ENCODE data around the gene PTGFRN.
A peak's percentile ranks its signal among the peaks of the same experiment; 100 is the strongest.

The PTGFRN gene

DNA sequence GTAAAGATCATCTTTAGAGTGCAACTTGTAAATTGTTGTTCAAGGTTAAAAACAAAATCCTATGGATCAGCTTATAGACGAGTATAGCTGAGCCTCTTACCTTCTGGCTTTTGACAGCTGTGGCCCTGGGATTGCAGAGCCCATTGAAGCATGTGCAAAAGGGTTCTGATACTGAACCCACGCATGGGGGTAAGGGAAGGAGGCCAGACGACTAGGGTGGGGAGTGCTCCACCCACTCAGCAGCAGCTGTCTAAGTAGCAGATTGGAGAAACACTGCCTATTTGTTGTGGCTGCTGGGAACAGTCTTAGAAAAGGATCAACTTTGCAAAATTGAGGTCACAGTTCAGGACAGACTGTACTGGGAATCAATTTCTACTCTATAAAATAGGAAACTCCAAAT, 107.9 kb downstream of the PTGFRN start:
- H3K36me3 Mint-ChIP-seq (ENCODE audit: low read depth), result peaks cover 17% of the 10 kb centered on the region
- peak overlapping the region in 1 of 3 experiments; percentile 9 for H3K4me3 Mint-ChIP-seq
- peaks cover 42% of the 10 kb centered on the region for H3K4me1 Mint-ChIP-seq
- TF ChIP-seq CTCF (IDR thresholded peaks at IDR 0.05; ENCODE audit: unreplicated experiment in 3 of 3), result no peak
- H3K27ac Mint-ChIP-seq, result peak overlapping the region in 2 of 3 experiments; percentile 64 to 67
- no peaks in the 10 kb centered on the region for H3K27me3 Mint-ChIP-seq (ENCODE audit: low read depth)
- no peaks in the 10 kb centered on the region for H3K9me3 Mint-ChIP-seq

DNA sequence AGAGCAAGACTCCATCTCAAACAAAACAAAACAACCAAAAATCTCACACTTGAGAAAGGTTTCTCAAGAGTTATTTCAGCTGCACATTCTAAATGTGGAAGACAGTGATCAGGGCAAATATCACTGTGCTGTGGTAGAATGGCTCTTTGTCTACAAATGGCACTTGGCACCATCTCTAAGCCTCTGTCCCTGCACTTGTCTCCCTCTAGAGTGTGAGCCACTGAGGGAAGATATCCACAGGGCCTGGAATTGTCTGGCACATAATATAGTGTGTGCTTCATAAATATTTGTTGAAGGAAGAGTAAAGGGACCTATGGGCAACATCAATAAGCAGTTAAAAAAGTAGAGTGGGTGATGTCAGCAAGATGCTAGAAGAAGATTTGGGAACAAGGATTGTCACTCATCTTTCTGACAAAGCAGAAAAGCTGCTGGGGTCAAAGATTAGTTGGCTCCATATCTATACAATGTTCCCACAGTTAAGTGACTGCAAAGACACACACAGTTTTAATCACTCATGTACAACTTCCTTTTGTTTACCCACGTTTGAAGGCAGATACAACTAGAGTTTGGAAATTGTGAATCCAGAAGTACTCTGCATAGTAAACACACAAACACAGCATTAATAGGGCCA, 110.9 kb downstream of the PTGFRN start:
- peaks cover 27% of the 10 kb centered on the region for H3K36me3 Mint-ChIP-seq (ENCODE audit: low read depth)
- peaks cover 38% of the 10 kb centered on the region for H3K4me1 Mint-ChIP-seq
- no peak overlapping the region for H3K4me3 Mint-ChIP-seq
- H3K27me3 Mint-ChIP-seq (ENCODE audit: low read depth), result no peaks in the 10 kb centered on the region
- no peaks in the 10 kb centered on the region for H3K9me3 Mint-ChIP-seq
- no peak for TF ChIP-seq CTCF (IDR thresholded peaks at IDR 0.05; ENCODE audit: unreplicated experiment in 3 of 3)
- peak overlapping the region in 1 of 3 experiments; percentile 15 for H3K27ac Mint-ChIP-seq

- no peak for TF ChIP-seq CTCF (IDR thresholded peaks at IDR 0.05; ENCODE audit: unreplicated experiment in 3 of 3)
- Mint-ChIP-seq H3K27me3 (ENCODE audit: low read depth) (no peaks in the 10 kb centered on the region), H3K27ac (no peak overlapping the region), H3K4me3 (no peak overlapping the region), H3K9me3 (no peaks in the 10 kb centered on the region), H3K4me1 (peaks cover 37% of the 10 kb centered on the region), H3K36me3 (ENCODE audit: low read depth) (peaks cover 32% of the 10 kb centered on the region)
Observed at GRCh38 chr1:117022114-117022513, 112.4 kb downstream of the PTGFRN start.

GRCh38 chr1:117025568-117025967, 115.9 kb downstream of the PTGFRN start:
- TF ChIP-seq CTCF (IDR thresholded peaks at IDR 0.05; ENCODE audit: unreplicated experiment in 3 of 3), result no peak
- peaks cover 15% of the 10 kb centered on the region for H3K4me1 Mint-ChIP-seq
- H3K36me3 Mint-ChIP-seq (ENCODE audit: low read depth), result peaks cover 19% of the 10 kb centered on the region
- no peaks in the 10 kb centered on the region for H3K27me3 Mint-ChIP-seq (ENCODE audit: low read depth)
- H3K4me3 Mint-ChIP-seq, result no peak overlapping the region
- H3K9me3 Mint-ChIP-seq, result no peaks in the 10 kb centered on the region
- H3K27ac Mint-ChIP-seq, result no peak overlapping the region

DNA sequence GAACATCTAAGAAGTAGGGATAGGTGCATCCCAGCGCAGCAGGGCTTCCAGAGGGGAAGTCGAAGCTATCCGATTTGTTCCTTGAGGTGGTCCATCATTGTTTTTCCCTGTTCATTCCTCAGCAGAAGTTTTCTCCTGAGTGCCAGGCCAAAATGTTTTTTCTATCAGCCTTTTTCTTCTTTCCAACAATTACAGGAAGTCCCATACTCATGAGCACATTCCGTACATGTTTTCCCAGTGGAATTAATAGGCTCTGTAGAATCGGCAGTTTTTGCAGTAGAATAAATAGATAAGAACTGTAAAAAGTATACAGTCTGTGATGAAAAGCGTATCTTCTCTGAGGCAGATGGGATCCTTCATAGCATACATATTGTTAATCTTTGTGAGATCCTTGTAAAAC, 116.6 kb downstream of the PTGFRN start:
- Mint-ChIP-seq H3K36me3 (ENCODE audit: low read depth) (peaks cover 14% of the 10 kb centered on the region), H3K27me3 (ENCODE audit: low read depth) (no peaks in the 10 kb centered on the region), H3K9me3 (no peaks in the 10 kb centered on the region), H3K27ac (peak overlapping the region in 1 of 3 experiments; percentile 10), H3K4me3 (no peak overlapping the region), H3K4me1 (peaks cover 8% of the 10 kb centered on the region)
- TF ChIP-seq CTCF (IDR thresholded peaks at IDR 0.05; ENCODE audit: unreplicated experiment in 3 of 3), result no peak

- H3K36me3 Mint-ChIP-seq (ENCODE audit: low read depth), result peaks cover 7% of the 10 kb centered on the region
- no peak overlapping the region for H3K4me3 Mint-ChIP-seq
- H3K27ac Mint-ChIP-seq, result no peak overlapping the region
- H3K4me1 Mint-ChIP-seq, result peaks cover 38% of the 10 kb centered on the region
- no peak for TF ChIP-seq CTCF (IDR thresholded peaks at IDR 0.05; ENCODE audit: unreplicated experiment in 3 of 3)
- no peaks in the 10 kb centered on the region for H3K9me3 Mint-ChIP-seq
- no peaks in the 10 kb centered on the region for H3K27me3 Mint-ChIP-seq (ENCODE audit: low read depth)
Observed at GRCh38 chr1:117029685-117030084, 120.0 kb downstream of the PTGFRN start.
